Esophagus squamous epithelium (tissue), 5 donors: Measurements from ENCODE around the gene CD58. TPM values are rescaled to one million over a fixed set of nuclear protein-coding genes. Genes with fewer than 3 reads are reported as not detected.
"Not testable (repeated sequence)": the region's sequence is repeated elsewhere in the genome, so short reads cannot be mapped to it uniquely, and the experiment has no call there.

Experiments
- DNase-seq: peaks from one replicate; lab custom pipeline; 2025; lab: John Stamatoyannopoulos, UW
- H3K27ac ChIP-seq, 4 donors: fragments of 200-600 bp; sonication (generic); one replicate each; pipeline ENCODE4 v1.5.1; 2016 to 2019; ENCODE audit warnings: mild to moderate bottlenecking in 1 of 4
- H3K27me3 ChIP-seq, 4 donors: fragments of 200-600 bp; sonication (generic); 1 replicate in 3 of 4; 2 replicates in 1 of 4; pipeline versions ENCODE4 v1.5.1 to v1.6.0; 2017 to 2021; ENCODE audit warnings: antibody characterized with exemption in 1 of 4
- H3K36me3 ChIP-seq, 3 donors: fragments of 200-600 bp; sonication (generic); one replicate each; pipeline ENCODE4 v1.5.1; 2016 to 2019
- H3K4me1 ChIP-seq, 3 donors: fragments of 200-600 bp; sonication (generic); one replicate each; pipeline ENCODE4 v1.5.1; 2017 to 2019
- H3K4me3 ChIP-seq, 4 donors: fragments of 200-600 bp; sonication (generic); 1 replicate in 3 of 4; 2 replicates in 1 of 4; pipeline ENCODE4 v1.5.1; 2016 to 2019; ENCODE audit warnings: mild to moderate bottlenecking in 2 of 4, moderate library complexity in 1 of 4
- H3K9me3 ChIP-seq, 3 donors: fragments of 200-600 bp; sonication (generic); one replicate each; pipeline ENCODE4 v1.5.1; 2016 to 2019
- POLR2A ChIP-seq, 4 donors: fragments of 450-650 bp; IDR thresholded peaks; one replicate each; pipeline ENCODE4 v1.6.1; 2017; ENCODE audit warnings: antibody characterized with exemption in 4 of 4, mild to moderate bottlenecking in 4 of 4, moderate library complexity in 3 of 4
- WGBS, 2 donors: methylation state at CpG; one replicate each; pipeline ENCODE4 v1.1.5; 2018; 5-methylcytosine and 5-hydroxymethylcytosine counted together
- intact Hi-C: fragments of 100-400 bp; cut with DNase I; formaldehyde crosslinking; loops from one replicate; pipeline ENCODE4 v1.15.0; 2022
- total RNA-seq, 4 donors: library from RNA; depleted of rRNA; stranded (reverse); fragments of >200 nt; gene quantifications; one replicate each; pipeline ENCODE4 v1.1.0, GENCODE V29; 2016
- TF ChIP-seq, protein P1 (sequence below), 6 experiments: fragments of 450-650 bp in 4 of 6; fragments of 200-600 bp in 2 of 6; sonication (generic) in 2 of 6; IDR thresholded peaks; one replicate each; pipeline ENCODE4 v1.5.1; 2016 to 2019; ENCODE audit warnings: antibody characterized with exemption in 6 of 6, mild to moderate bottlenecking in 4 of 6, moderate library complexity in 4 of 6
- donor health status: DM: yes; HTN: yes; CAD: no.

The CD58 gene
- total RNA-seq, 4 donors from 2014 or later: 19.4 to 54.4 (median 32.5) TPM

DNA sequence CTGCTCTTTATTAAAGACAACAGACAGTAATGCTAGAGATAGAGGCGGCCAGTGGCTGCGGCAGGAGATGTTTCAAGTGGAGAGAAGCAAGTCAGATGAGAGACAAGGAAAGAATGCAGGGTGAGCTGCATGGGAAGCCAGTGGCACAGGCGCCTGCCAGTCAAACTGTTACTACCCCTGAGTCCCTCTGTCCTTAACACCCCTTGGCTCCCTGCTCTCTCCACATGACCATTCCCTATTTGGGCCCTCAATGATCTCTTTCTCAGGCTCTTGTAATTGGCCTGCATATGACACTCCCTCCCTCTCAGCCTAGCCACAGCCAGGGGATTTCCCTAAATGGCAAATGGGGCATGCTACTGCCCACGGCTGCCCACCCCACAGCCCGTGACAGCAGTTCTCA, 22.6 kb upstream of the CD58 start:
- H3K27me3 ChIP-seq, H3K4me3 ChIP-seq, H3K9me3 ChIP-seq, H3K27ac ChIP-seq, intact Hi-C loops, DNase-seq: not testable (repeated sequence)
- Histone ChIP-seq H3K4me1 (peaks cover 3 to 56% (median 6%) of the 10 kb centered on the region in 3 donors), H3K36me3 (peaks cover 0 to 20% (median 0%) of the 10 kb centered on the region in 3 donors)
- whole genome bisulfite sequencing, 2 donors: 87 to 93% methylated on average over 3 of the region's 5 CpGs

GRCh38 chr1:116591951-116592605, 21.3 kb upstream of the CD58 start:
- H3K9me3 ChIP-seq, H3K4me3 ChIP-seq, DNase-seq, H3K27me3 ChIP-seq, intact Hi-C loops: not testable (repeated sequence)
- WGBS, 2 donors: 83 to 87% methylated on average over 5 of the region's 7 CpGs
- Histone ChIP-seq H3K4me1 (peaks cover 3 to 58% (median 6%) of the 10 kb centered on the region in 3 donors), H3K27ac (peak overlapping the region in 2 of 4 donors; percentile 17 to 30), H3K36me3 (peaks cover 0 to 32% (median 0%) of the 10 kb centered on the region in 3 donors)

- H3K4me1 ChIP-seq: peaks cover 0 to 50% (median 3%) of the 10 kb centered on the region in 3 donors
- intact Hi-C loops, H3K27me3 ChIP-seq, H3K4me3 ChIP-seq, H3K9me3 ChIP-seq, DNase-seq: not testable (repeated sequence)
- peaks cover 0 to 39% (median 0%) of the 10 kb centered on the region in 3 donors for H3K36me3 ChIP-seq
- WGBS, 2 donors: 8 to 40% methylated on average over 1 to 2 of the region's 10 CpGs
- peak overlapping the region in 2 of 4 donors; percentile 17 to 30 for H3K27ac ChIP-seq
These were observed 20.5 kb upstream of the CD58 start for GRCh38 chr1:116591006-116591950.

DNA sequence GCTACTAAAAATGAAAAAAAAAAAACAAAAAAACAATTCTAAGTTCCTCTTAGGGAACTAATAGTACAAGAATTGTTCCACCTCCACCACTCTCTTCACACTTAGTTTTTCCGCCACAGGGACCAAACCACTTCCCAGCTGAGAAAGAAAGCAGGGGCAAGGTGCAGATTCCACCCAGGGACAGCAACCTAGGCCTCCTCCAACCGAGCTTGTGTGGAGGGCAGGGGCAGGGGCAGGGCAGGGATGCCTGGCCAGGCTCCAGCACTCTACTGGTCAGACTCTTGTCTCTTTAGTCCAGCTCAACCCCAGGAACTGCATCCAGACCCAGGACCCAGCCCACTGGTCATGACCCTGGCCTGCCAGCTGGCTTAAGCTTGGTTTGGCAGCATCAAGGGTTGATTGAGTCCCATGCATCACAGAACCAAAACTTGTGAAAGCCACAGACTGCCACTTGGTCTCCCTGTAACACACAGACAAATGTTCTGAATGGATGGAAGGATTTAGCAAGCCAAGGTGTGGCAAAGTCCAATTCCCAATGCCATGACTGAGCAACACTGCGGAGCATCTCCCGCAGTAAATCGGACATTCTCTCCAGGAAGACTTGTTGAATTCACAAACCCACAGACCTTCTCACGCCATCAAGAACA, 19.7 kb upstream of the CD58 start:
- H3K9me3 ChIP-seq, DNase-seq, H3K27me3 ChIP-seq, H3K4me3 ChIP-seq, intact Hi-C loops, H3K27ac ChIP-seq: not testable (repeated sequence)
- WGBS, 2 donors: 75 to 77% methylated on average over 1 to 2 of the region's 6 CpGs
- Histone ChIP-seq H3K4me1 (peaks cover 0 to 43% (median 3%) of the 10 kb centered on the region in 3 donors), H3K36me3 (peaks cover 0 to 47% (median 0%) of the 10 kb centered on the region in 3 donors)

GRCh38 chr1:116589101-116589735, 18.4 kb upstream of the CD58 start:
- intact Hi-C loops, H3K4me3 ChIP-seq, H3K27me3 ChIP-seq, DNase-seq, H3K9me3 ChIP-seq: not testable (repeated sequence)
- WGBS, 2 donors: 31 to 46% methylated on average over 9 of the region's 9 CpGs
- H3K36me3 ChIP-seq: peaks cover 0 to 60% (median 0%) of the 10 kb centered on the region in 3 donors
- H3K27ac ChIP-seq: peak overlapping the region in 1 of 4 donors; percentile 13
- H3K4me1 ChIP-seq: peaks cover 0 to 43% (median 3%) of the 10 kb centered on the region in 3 donors

- TF ChIP-seq, protein P1, sequence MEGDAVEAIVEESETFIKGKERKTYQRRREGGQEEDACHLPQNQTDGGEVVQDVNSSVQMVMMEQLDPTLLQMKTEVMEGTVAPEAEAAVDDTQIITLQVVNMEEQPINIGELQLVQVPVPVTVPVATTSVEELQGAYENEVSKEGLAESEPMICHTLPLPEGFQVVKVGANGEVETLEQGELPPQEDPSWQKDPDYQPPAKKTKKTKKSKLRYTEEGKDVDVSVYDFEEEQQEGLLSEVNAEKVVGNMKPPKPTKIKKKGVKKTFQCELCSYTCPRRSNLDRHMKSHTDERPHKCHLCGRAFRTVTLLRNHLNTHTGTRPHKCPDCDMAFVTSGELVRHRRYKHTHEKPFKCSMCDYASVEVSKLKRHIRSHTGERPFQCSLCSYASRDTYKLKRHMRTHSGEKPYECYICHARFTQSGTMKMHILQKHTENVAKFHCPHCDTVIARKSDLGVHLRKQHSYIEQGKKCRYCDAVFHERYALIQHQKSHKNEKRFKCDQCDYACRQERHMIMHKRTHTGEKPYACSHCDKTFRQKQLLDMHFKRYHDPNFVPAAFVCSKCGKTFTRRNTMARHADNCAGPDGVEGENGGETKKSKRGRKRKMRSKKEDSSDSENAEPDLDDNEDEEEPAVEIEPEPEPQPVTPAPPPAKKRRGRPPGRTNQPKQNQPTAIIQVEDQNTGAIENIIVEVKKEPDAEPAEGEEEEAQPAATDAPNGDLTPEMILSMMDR (IDR thresholded peaks at IDR 0.05): no peak
- no peak for TF ChIP-seq POLR2A (IDR thresholded peaks at IDR 0.05)
- no peaks in the 10 kb centered on the region for H3K27me3 ChIP-seq
- peaks cover 0 to 67% (median 0%) of the 10 kb centered on the region in 3 donors for H3K36me3 ChIP-seq
- H3K4me1 ChIP-seq: peaks cover 0 to 40% (median 3%) of the 10 kb centered on the region in 3 donors
- H3K27ac ChIP-seq: no peak overlapping the region
- intact Hi-C loops: no loop called here
- no peak for DNase-seq
- no peak overlapping the region for H3K4me3 ChIP-seq
- H3K9me3 ChIP-seq: no peaks in the 10 kb centered on the region
- 54 to 60% methylated on average over 5 of the region's 5 CpGs for WGBS, 2 donors
These were observed 16.8 kb upstream of the CD58 start for GRCh38 chr1:116587501-116588227.
